PC-3 (cell line): ENCODE results near the gene AMPD2.

Experiments
- EZH2 ChIP-seq: fragments of 300-600 bp; sonication (generic); IDR thresholded peaks from one replicate; pipeline ENCODE4 v1.6.1; 2017; ENCODE audit warnings: antibody characterized with exemption, mild to moderate bottlenecking, low read length; ENCODE audit not compliant: unreplicated experiment
- TF ChIP-seq, protein P1 (sequence below): fragments of 300-600 bp; sonication (generic); conservative IDR thresholded peaks from 2 replicates; pipeline ENCODE4 v1.5.1; 2017; ENCODE audit warnings: antibody characterized with exemption, low read depth, mild to moderate bottlenecking, low read length

DNA sequence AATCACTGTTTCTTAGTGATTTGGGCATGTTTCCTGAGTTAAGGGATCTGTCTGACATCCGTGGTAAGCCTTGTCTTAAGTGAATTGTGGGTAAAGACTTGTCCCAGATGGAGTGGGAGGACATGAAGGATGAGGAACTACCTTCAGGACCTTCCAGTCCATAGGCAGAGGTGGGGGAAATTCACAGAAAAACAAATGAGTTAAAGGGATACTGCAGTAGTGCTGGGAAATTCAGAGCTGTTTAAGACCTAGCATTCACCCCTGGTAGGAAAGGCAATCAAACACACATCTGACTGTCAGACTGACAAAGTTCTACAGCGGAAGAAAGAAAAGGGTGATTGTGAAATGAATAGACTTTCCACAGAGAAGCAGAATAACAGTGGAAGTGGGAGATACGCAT lies 3.2 kb upstream of the AMPD2 start:
- TF ChIP-seq, protein P1, sequence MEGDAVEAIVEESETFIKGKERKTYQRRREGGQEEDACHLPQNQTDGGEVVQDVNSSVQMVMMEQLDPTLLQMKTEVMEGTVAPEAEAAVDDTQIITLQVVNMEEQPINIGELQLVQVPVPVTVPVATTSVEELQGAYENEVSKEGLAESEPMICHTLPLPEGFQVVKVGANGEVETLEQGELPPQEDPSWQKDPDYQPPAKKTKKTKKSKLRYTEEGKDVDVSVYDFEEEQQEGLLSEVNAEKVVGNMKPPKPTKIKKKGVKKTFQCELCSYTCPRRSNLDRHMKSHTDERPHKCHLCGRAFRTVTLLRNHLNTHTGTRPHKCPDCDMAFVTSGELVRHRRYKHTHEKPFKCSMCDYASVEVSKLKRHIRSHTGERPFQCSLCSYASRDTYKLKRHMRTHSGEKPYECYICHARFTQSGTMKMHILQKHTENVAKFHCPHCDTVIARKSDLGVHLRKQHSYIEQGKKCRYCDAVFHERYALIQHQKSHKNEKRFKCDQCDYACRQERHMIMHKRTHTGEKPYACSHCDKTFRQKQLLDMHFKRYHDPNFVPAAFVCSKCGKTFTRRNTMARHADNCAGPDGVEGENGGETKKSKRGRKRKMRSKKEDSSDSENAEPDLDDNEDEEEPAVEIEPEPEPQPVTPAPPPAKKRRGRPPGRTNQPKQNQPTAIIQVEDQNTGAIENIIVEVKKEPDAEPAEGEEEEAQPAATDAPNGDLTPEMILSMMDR = no peak
- no peak for TF ChIP-seq EZH2
